NCI-H2171 (cell line): ENCODE measurements around the gene CFH.
"Not testable (repeated sequence)": the region's sequence is repeated elsewhere in the genome, so short reads cannot be mapped to it uniquely, and the experiment has no call there.

ENCODE experiments used
- DNase-seq: peaks from one replicate; lab custom pipeline; 2025; lab: John Stamatoyannopoulos, UW

The CFH gene

DNA sequence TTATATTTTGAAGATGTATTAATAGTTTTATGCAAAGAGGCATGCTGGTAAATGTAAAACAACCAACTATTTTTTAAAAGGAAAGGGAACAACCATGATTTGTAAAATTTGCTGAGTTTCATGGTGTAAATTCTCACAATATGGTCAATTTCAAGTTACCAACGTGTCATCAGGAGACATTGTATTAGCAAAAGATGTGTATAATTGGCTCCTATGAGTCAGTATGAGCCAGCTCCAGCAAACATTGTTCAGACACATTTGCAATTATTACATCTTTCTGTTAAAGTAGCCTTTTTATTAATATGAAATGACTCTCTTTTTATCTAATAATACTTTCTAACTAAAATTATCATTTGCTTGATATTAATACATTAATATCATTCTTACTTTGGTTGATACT is 15.3 kb downstream of the CFH start:
- no peak for DNase-seq

DNA sequence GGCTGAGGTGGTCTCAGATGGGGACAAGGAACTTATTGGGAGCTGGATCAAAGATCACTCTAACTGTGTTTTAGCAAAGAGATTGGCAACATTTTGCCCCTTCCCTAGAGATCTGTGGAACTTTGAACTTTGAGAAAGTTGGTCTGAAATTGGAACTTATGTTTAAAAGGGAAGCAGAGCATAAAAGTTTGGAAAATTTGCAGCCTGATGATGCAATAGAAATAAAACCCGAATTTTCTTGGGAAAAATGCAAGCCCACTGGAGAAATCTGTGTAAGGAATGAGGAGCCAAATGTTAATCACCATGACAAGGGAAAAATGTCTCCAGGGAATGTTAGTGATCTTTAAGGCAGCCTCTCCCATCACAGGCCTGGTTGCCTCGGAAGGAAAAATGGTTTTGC is 17.2 kb downstream of the CFH start:
- no peak for DNase-seq

GRCh38 chr1:196669693-196670092 is 17.9 kb downstream of the CFH start:
- no peak for DNase-seq

DNA sequence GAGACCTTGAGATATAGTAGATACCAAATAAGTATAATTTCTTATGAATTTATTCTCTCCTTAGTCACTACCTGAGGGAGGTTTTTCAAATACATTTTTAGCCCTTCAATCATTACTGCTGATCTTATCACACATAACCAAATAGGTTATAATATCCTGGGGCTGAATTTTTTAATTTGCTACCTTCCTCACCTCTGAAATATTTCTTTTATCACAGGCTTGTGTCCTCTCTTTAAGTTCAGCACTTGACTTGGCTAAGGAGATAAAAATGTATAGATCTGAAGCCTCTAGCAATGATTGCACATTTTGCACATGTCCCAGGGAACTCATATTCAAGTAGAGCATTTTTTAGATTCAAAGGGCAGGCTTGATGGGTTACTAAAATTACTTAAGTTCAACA is 23.1 kb downstream of the CFH start:
- no peak for DNase-seq

- no peak for DNase-seq
Observed at GRCh38 chr1:196677781-196678509, 26.1 kb downstream of the CFH start.

DNA sequence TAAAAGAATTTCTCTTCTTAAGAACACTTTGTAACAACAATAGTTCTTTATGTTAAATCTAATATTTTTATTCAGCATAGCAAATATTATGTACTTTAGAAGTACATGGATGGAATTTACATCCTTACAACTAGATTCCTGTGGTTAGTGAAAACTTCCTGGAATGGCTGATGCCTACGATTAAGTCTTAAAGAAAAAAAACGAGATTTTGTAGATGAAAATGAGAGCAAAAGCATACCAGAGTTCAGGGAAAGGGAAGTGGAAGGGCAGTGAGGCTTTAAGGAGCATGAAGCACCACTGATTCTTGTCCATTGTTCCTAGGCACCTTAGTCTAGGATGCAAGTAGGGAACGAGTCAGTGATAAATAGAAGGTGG is 26.7 kb downstream of the CFH start:
- DNase-seq: no peak

- DNase-seq: no peak
Observed at GRCh38 chr1:196680107-196680506, 28.3 kb downstream of the CFH start.

- no peak for DNase-seq
Observed at GRCh38 chr1:196684476-196684875, 32.6 kb downstream of the CFH start.

- no peak for DNase-seq
Observed at GRCh38 chr1:196685506-196685905, 33.7 kb downstream of the CFH start.

- DNase-seq: no peak
Observed at GRCh38 chr1:196689001-196689400, 37.2 kb downstream of the CFH start.

GRCh38 chr1:196690582-196690981 is 38.7 kb downstream of the CFH start:
- peak; percentile 28 for DNase-seq

DNA sequence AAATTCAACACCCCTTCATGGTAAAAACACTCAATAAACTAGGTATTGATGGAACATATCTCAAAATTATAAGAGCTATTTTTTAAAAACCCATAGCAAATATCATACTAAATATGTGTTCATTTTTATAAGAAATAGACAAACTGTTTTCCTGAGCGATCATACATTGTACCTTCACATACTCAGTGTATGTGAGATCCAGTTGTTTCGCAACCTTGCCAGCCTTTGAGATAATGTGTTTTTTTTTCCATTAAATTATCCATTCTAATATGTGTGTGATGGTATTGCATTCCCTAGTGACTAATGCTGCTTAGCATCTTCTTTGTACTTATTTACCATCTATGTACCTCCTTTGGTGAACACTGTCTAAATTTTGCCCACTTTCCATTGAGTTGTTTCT is 47.1 kb downstream of the CFH start:
- no peak for DNase-seq

- no peak for DNase-seq
Observed at GRCh38 chr1:196701144-196701543, 49.3 kb downstream of the CFH start.

DNA sequence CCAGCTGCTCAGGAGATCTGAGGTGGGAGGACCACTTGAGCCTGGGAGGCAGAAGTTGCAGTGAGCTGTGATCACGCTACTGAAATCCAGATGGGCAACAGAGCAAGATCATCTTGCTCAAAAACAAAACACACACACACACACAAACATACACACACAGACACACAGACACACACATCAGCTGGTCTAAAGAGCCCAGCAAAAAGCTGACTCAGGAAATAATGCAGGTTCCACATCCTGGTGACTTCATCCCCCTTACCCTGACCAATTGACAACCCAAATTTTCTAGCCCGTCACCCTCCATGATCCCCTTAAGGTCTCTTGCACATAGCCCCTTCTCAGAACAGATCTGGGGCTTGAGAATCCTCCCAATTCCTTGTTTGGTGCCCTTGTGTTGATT is 58.0 kb downstream of the CFH start:
- not testable (repeated sequence) for DNase-seq

GRCh38 chr1:196717868-196718267 is 66.0 kb downstream of the CFH start:
- no peak for DNase-seq

DNA sequence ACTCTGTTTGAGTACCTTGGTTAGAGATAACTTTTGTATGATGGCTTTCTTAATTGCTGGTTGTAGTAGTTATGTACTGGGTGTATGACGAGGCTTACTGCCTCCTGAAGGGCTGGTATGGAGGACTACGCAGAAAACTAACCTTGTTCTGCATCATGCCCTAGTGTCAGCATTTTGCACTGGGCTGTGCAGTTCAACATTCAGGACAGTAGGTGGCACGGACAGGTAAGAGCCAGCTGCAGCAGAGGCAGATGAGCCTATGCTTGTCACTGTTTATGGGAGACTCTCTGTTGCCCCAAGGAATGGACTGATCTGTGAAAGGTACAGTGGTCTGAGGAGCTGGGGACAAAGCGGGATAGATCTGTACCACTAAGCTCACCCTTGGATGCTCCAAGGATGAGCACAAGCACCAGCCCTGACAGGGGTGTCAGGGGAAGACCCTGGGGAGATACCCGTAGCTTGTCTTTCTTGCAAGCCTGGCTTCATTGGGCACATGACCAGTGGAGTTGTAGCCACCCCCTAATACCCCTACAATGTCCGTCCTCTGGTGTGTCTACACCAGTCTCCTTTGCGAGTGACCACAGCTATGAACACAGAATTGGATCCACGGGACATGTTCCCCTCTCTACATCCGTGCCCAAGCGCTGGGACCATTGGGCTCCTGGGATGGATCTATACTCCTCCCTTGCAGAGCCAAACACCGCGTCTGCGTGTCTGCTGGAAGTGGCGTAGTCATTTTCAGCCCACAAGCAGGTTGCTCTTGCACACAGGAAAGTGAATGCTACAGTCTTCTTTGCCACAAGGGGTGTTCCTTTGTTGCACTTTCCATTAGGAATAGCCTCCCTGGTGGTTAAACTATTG is 71.7 kb downstream of the CFH start:
- peak; percentile 24 for DNase-seq

DNA sequence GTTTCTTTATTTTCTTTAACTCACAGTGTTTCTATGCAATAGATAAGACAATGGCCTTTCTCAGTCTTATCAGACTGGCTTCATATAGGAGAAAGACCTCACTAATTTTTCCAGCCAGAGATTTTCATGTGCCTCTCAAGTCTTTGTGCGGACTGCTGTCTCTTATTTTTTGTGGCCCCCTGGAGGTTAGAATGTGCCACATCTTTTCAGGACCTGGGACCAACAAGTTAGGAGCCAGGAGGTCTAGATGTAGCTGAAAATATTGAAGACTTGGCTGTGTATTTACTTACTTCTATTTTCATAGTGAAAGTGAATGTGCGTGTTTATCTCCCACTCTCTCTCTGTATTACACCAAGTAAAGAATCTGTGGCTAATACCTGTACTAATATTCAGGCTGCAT is 80.7 kb downstream of the CFH start:
- DNase-seq: no peak

GRCh38 chr1:196733091-196733970 is 81.5 kb downstream of the CFH start:
- DNase-seq: no peak

DNA sequence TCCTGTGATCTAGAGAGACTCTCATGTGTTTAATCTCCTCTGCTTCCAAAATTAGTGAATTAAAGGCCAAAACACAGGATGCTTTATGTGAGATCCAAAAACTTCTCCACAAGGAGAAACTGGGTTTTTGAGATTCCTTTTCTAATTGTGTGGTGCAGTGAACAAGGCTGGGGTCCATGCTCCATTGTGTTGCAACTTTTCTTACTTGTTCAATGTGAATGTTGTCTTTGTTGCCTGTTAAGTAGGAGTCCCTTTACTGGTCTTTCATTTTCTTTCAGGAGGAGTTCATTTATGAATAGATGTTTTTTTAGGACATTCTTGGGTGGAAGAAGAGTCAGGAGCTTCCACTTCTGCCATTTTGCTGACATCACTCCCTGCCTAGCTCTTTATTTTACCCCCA is 82.2 kb downstream of the CFH start:
- no peak for DNase-seq

DNA sequence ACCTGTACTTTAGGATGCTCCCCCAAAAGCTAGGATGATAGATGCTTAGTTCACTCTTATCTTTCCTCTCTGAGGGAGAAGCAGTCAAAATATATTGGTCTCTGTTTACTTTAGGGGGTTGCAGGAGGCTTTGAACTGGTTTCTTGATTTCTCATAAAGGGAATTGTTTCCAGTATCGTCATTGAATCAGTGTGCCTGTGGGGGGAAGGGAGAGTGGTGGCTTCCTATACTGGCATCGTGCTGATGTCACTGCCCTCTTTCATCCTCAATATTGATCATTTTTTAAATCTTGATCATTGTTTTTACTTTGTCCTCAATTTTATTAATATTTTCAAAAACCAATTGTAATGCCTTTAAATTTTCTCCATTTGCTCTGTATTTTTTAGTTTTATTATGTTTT is 82.6 kb downstream of the CFH start:
- DNase-seq: no peak

- DNase-seq: no peak
Observed at GRCh38 chr1:196738730-196739129, 86.9 kb downstream of the CFH start.

GRCh38 chr1:196743244-196743643 is 91.4 kb downstream of the CFH start:
- DNase-seq: peak; percentile 4
